WTC11 (cell line): Measurements from ENCODE around the gene APOBEC2. TPM values are rescaled to one million over a fixed set of nuclear protein-coding genes. Genes with fewer than 3 reads are reported as not detected.

Experiments
- ERG ChIP-seq: fragments of 250-450 bp; sonication (Bioruptor Pico); IDR thresholded peaks from 2 replicates; pipeline ENCODE4 v1.8.0; 2021; ENCODE audit warnings: mild to moderate bottlenecking
- FOXJ3 ChIP-seq: sonication (generic); formaldehyde crosslinking; IDR thresholded peaks from 2 replicates; pipeline ENCODE4 v1.9.0; 2021; ENCODE audit warnings: missing genetic modification reagents, mild to moderate bottlenecking, borderline replicate concordance
- FOXP1 ChIP-seq: sonication (generic); formaldehyde crosslinking; IDR thresholded peaks from 2 replicates; pipeline ENCODE4 v1.8.0; 2022; ENCODE audit warnings: missing genetic modification reagents, mild to moderate bottlenecking, moderate library complexity, borderline replicate concordance
- GABPB1 ChIP-seq: sonication (generic); formaldehyde crosslinking; IDR thresholded peaks from 2 replicates; pipeline ENCODE4 v1.8.1; 2023; ENCODE audit warnings: mild to moderate bottlenecking, missing genetic modification reagents
- GTF2I ChIP-seq: fragments of 250-450 bp; sonication (Bioruptor Pico); conservative IDR thresholded peaks from 2 replicates; pipeline ENCODE4 v1.4.0; 2021; ENCODE audit warnings: mild to moderate bottlenecking
- JUN ChIP-seq: sonication (generic); formaldehyde crosslinking; IDR thresholded peaks from 2 replicates; pipeline ENCODE4 v1.8.0; 2023; ENCODE audit warnings: mild to moderate bottlenecking, missing genetic modification reagents
- KAT7 ChIP-seq: sonication (generic); formaldehyde crosslinking; IDR thresholded peaks from 2 replicates; pipeline ENCODE4 v1.8.1; 2023; ENCODE audit warnings: missing genetic modification reagents, mild to moderate bottlenecking, borderline replicate concordance
- NR1H2 ChIP-seq: sonication (generic); formaldehyde crosslinking; IDR thresholded peaks from 2 replicates; pipeline ENCODE4 v1.9.0; 2021; ENCODE audit warnings: mild to moderate bottlenecking, moderate library complexity, missing genetic modification reagents
- NR2C2 ChIP-seq: sonication (generic); formaldehyde crosslinking; IDR thresholded peaks from 2 replicates; pipeline ENCODE4 v1.8.0; 2022; ENCODE audit warnings: mild to moderate bottlenecking, missing genetic modification reagents
- RORB ChIP-seq: fragments of 250-450 bp; sonication (Bioruptor Pico); IDR thresholded peaks from 2 replicates; pipeline ENCODE4 v1.9.0; 2021; ENCODE audit warnings: mild to moderate bottlenecking
- SMAD4 ChIP-seq: sonication (generic); formaldehyde crosslinking; IDR thresholded peaks from 2 replicates; pipeline ENCODE4 v1.8.0; 2022; ENCODE audit warnings: mild to moderate bottlenecking, missing genetic modification reagents
- SOX15 ChIP-seq: fragments of 250-450 bp; sonication (Bioruptor Pico); IDR thresholded peaks from 2 replicates; pipeline ENCODE4 v1.9.0; 2021; ENCODE audit warnings: mild to moderate bottlenecking
- SP1 ChIP-seq: sonication (generic); formaldehyde crosslinking; conservative IDR thresholded peaks from 2 replicates; pipeline ENCODE4 v1.8.1; 2022; ENCODE audit warnings: missing genetic modification reagents
- TP53 ChIP-seq: sonication (generic); formaldehyde crosslinking; IDR thresholded peaks from 2 replicates; pipeline ENCODE4 v1.8.1; 2023; ENCODE audit warnings: mild to moderate bottlenecking, missing genetic modification reagents
- ZBTB21 ChIP-seq: sonication (generic); formaldehyde crosslinking; IDR thresholded peaks from 2 replicates; pipeline ENCODE4 v1.8.1; 2023; ENCODE audit warnings: mild to moderate bottlenecking, missing genetic modification reagents, borderline replicate concordance
- ZNF317 ChIP-seq: sonication (generic); formaldehyde crosslinking; IDR thresholded peaks from 2 replicates; pipeline ENCODE4 v1.8.1; 2023; ENCODE audit warnings: low read depth, mild to moderate bottlenecking, moderate library complexity, missing genetic modification reagents, borderline replicate concordance
- ZNF396 ChIP-seq: fragments of 250-450 bp; sonication (Bioruptor Pico); IDR thresholded peaks from 2 replicates; pipeline ENCODE4 v1.8.0; 2021; ENCODE audit warnings: mild to moderate bottlenecking, moderate library complexity, borderline replicate concordance
- ZNF425 ChIP-seq: fragments of 250-450 bp; sonication (Bioruptor Pico); conservative IDR thresholded peaks from 2 replicates; pipeline ENCODE4 v1.9.0; 2021; ENCODE audit warnings: mild to moderate bottlenecking
- ZNF671 ChIP-seq: fragments of 250-450 bp; sonication (Bioruptor Pico); IDR thresholded peaks from 2 replicates; pipeline ENCODE4 v1.8.0; 2021; ENCODE audit warnings: mild to moderate bottlenecking
- total RNA-seq: library from RNA; stranded (reverse); gene quantifications from 3 replicates; pipeline ENCODE4 v1.2.3, GENCODE V29; 2021
- TF ChIP-seq, protein P1 (sequence below): fragments of 200-600 bp; IDR thresholded peaks from 2 replicates; pipeline ENCODE4 v1.8.0; 2022; ENCODE audit warnings: antibody characterized with exemption
- TF ChIP-seq, protein P2 (sequence below): fragments of 250-450 bp; sonication (Bioruptor Pico); IDR thresholded peaks from 2 replicates; pipeline ENCODE4 v1.9.0; 2021; ENCODE audit warnings: mild to moderate bottlenecking
- TF ChIP-seq, protein P3 (sequence below): sonication (generic); formaldehyde crosslinking; IDR thresholded peaks from 2 replicates; pipeline ENCODE4 v1.8.1; 2023; ENCODE audit warnings: mild to moderate bottlenecking, missing genetic modification reagents, moderate library complexity
- TF ChIP-seq, protein P4 (sequence below): sonication (generic); formaldehyde crosslinking; IDR thresholded peaks from 2 replicates; pipeline ENCODE4 v1.8.1; 2022; ENCODE audit warnings: missing genetic modification reagents, borderline replicate concordance
- TF ChIP-seq, protein P5 (sequence below): sonication (generic); formaldehyde crosslinking; IDR thresholded peaks from 2 replicates; pipeline ENCODE4 v1.8.0; 2022; ENCODE audit warnings: missing genetic modification reagents
- TF ChIP-seq, protein P6 (sequence below): sonication (generic); formaldehyde crosslinking; IDR thresholded peaks from 2 replicates; pipeline ENCODE4 v1.8.1; 2022; ENCODE audit warnings: mild to moderate bottlenecking, moderate library complexity, missing genetic modification reagents

APOBEC2 gene
- total RNA-seq, 1 experiment from 2014 or later, result not detected

DNA sequence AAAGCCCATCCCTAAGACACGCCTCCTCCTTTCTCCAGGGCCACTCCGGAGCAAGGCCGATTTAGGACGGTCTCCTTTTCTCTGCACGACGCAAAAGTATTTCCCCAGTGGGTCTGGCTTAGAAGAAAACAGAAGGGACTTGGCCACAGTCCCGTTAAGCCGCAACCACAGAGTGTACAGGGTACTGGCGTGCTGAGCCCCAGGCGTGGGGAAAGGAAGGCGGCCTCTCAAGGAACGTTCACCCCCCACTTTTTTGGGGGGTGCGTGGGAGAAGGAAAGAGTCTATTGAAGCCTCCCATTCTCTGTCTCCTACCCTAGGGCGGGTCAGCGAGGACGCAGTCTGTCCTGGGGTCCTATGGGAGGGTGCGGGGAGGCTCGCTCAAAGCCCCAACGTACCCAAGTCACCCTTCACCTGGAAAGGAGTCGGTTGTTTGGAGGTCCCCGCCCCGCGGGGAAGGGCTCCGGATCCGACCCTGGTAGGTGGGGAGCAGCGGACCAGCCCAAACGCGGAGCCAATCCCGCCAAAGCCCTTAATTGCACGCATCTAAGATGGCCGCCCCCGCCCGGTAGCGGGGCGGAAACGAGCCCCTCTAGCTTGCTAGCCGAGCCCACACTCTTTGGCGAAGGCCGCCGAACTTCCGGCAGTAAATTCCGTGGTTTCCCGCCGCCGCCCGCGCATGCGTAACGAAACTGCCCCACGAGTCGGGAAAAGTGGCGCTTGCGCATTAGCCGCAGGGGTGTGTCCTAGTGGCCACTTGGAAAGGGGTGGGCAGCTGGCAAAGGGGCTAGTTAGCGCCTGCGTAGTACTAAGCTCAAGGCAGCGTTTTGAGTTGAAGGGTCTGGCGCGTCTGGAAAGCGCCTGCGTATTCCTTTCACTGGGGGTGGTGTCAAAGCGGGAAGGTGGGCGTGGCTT lies 19.2 kb downstream of the APOBEC2 start, which contains the start of gene OARD1 (continued):
- TF ChIP-seq ZNF317 (CRISPR knock-in tag), result no peak
- TF ChIP-seq, protein P1, sequence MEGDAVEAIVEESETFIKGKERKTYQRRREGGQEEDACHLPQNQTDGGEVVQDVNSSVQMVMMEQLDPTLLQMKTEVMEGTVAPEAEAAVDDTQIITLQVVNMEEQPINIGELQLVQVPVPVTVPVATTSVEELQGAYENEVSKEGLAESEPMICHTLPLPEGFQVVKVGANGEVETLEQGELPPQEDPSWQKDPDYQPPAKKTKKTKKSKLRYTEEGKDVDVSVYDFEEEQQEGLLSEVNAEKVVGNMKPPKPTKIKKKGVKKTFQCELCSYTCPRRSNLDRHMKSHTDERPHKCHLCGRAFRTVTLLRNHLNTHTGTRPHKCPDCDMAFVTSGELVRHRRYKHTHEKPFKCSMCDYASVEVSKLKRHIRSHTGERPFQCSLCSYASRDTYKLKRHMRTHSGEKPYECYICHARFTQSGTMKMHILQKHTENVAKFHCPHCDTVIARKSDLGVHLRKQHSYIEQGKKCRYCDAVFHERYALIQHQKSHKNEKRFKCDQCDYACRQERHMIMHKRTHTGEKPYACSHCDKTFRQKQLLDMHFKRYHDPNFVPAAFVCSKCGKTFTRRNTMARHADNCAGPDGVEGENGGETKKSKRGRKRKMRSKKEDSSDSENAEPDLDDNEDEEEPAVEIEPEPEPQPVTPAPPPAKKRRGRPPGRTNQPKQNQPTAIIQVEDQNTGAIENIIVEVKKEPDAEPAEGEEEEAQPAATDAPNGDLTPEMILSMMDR, result no peak
- no peak for TF ChIP-seq SMAD4 (CRISPR knock-in tag)
- no peak for TF ChIP-seq ZNF425 (CRISPR knock-in tag)
- no peak for TF ChIP-seq JUN (CRISPR knock-in tag)
- TF ChIP-seq ERG (CRISPR knock-in tag), result no peak
- TF ChIP-seq FOXP1 (CRISPR knock-in tag), result peak; percentile 50; the same call in 1 of the 2 replicates
- no peak for TF ChIP-seq GTF2I (CRISPR knock-in tag)
- TF ChIP-seq, protein P2, sequence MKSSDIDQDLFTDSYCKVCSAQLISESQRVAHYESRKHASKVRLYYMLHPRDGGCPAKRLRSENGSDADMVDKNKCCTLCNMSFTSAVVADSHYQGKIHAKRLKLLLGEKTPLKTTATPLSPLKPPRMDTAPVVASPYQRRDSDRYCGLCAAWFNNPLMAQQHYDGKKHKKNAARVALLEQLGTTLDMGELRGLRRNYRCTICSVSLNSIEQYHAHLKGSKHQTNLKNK, result 0 out of 2 replicates have a peak, but pooled peaks have one; percentile 28
- no peak for TF ChIP-seq TP53
- TF ChIP-seq, protein P3, sequence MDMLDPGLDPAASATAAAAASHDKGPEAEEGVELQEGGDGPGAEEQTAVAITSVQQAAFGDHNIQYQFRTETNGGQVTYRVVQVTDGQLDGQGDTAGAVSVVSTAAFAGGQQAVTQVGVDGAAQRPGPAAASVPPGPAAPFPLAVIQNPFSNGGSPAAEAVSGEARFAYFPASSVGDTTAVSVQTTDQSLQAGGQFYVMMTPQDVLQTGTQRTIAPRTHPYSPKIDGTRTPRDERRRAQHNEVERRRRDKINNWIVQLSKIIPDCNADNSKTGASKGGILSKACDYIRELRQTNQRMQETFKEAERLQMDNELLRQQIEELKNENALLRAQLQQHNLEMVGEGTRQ (CRISPR knock-in tag), result no peak
- no peak for TF ChIP-seq ZBTB21 (CRISPR knock-in tag)
- no peak for TF ChIP-seq FOXJ3
- TF ChIP-seq KAT7 (CRISPR knock-in tag), result 0 out of 2 replicates have a peak, but pooled peaks have one; percentile 79
- TF ChIP-seq, protein P4, sequence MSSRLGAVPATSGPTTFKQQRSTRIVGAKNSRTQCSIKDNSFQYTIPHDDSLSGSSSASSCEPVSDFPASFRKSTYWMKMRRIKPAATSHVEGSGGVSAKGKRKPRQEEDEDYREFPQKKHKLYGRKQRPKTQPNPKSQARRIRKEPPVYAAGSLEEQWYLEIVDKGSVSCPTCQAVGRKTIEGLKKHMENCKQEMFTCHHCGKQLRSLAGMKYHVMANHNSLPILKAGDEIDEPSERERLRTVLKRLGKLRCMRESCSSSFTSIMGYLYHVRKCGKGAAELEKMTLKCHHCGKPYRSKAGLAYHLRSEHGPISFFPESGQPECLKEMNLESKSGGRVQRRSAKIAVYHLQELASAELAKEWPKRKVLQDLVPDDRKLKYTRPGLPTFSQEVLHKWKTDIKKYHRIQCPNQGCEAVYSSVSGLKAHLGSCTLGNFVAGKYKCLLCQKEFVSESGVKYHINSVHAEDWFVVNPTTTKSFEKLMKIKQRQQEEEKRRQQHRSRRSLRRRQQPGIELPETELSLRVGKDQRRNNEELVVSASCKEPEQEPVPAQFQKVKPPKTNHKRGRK (CRISPR knock-in tag), result 0 out of 2 replicates have a peak, but pooled peaks have one; percentile 39
- peak; percentile 73; the same call in 1 of the 2 replicates for TF ChIP-seq GABPB1 (CRISPR knock-in tag)
- TF ChIP-seq ZNF671 (CRISPR knock-in tag), result no peak
- no peak for TF ChIP-seq NR1H2 (CRISPR knock-in tag)
- no peak for TF ChIP-seq RORB
- TF ChIP-seq, protein P5, sequence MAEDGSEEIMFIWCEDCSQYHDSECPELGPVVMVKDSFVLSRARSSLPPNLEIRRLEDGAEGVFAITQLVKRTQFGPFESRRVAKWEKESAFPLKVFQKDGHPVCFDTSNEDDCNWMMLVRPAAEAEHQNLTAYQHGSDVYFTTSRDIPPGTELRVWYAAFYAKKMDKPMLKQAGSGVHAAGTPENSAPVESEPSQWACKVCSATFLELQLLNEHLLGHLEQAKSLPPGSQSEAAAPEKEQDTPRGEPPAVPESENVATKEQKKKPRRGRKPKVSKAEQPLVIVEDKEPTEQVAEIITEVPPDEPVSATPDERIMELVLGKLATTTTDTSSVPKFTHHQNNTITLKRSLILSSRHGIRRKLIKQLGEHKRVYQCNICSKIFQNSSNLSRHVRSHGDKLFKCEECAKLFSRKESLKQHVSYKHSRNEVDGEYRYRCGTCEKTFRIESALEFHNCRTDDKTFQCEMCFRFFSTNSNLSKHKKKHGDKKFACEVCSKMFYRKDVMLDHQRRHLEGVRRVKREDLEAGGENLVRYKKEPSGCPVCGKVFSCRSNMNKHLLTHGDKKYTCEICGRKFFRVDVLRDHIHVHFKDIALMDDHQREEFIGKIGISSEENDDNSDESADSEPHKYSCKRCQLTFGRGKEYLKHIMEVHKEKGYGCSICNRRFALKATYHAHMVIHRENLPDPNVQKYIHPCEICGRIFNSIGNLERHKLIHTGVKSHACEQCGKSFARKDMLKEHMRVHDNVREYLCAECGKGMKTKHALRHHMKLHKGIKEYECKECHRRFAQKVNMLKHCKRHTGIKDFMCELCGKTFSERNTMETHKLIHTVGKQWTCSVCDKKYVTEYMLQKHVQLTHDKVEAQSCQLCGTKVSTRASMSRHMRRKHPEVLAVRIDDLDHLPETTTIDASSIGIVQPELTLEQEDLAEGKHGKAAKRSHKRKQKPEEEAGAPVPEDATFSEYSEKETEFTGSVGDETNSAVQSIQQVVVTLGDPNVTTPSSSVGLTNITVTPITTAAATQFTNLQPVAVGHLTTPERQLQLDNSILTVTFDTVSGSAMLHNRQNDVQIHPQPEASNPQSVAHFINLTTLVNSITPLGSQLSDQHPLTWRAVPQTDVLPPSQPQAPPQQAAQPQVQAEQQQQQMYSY, result no peak
- TF ChIP-seq NR2C2 (CRISPR knock-in tag), result no peak
- no peak for TF ChIP-seq SOX15 (CRISPR knock-in tag)
- TF ChIP-seq, protein P6, sequence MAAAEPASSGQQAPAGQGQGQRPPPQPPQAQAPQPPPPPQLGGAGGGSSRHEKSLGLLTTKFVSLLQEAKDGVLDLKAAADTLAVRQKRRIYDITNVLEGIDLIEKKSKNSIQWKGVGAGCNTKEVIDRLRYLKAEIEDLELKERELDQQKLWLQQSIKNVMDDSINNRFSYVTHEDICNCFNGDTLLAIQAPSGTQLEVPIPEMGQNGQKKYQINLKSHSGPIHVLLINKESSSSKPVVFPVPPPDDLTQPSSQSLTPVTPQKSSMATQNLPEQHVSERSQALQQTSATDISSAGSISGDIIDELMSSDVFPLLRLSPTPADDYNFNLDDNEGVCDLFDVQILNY (CRISPR knock-in tag), result peak; percentile 94
- no peak for TF ChIP-seq ZNF396 (CRISPR knock-in tag)
- TF ChIP-seq SP1, result peak; percentile 40
